T-helper 9 cell (primary cell): ENCODE data around the gene C2CD4C.
"Not testable (repeated sequence)": the region's sequence is repeated elsewhere in the genome, so short reads cannot be mapped to it uniquely, and the experiment has no call there.

Source experiments
- DNase-seq: peaks from one replicate; pipeline ENCODE4 v3.0.0-alpha.2; 2020

C2CD4C gene

GRCh38 chr19:362154-362553 lies 46.8 kb downstream of the C2CD4C start:
- no peak for DNase-seq

- no peak for DNase-seq
Measured at GRCh38 chr19:359653-359925, 49.4 kb downstream of the C2CD4C start.

DNA sequence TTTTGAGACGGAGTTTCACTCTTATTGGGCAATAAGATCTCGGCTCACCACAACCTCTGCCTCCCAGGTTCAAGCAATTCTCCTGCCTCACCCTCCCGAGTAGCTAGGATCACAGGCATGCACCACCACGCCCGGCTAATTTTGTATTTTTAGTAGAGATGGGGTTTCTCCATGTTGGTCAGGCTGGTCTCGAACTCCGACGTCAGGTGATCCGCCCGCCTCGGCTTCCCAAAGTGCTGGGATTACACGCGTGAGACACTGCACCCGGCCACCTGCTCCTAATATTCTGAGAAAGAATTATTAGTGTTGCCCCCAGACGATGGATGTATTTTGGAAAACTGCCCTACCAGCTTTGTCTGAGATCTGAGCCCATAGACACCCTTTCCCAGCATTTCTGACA lies 53.4 kb downstream of the C2CD4C start:
- not testable (repeated sequence) for DNase-seq
